ENCODE results near the gene ADAMTS12.

Gene ADAMTS12

GRCh38 chr5:33891446-33891787 lies 373 bp downstream of the ADAMTS12 start:
- DNase-seq (ENCODE audit: low spot score) (no peak), ATAC-seq (ENCODE audit: low read depth) (peak; percentile 3)
- Histone ChIP-seq H3K4me1 (ENCODE audit: insufficient read depth, poor library complexity, severe bottlenecking) (peaks cover 11% of the 10 kb centered on the region), H3K27me3 (ENCODE audit: insufficient read depth, poor library complexity, severe bottlenecking) (peaks cover 14% of the 10 kb centered on the region), H3K4me3 (ENCODE audit: severe bottlenecking) (peak overlapping the region; percentile 17), H3K36me3 (ENCODE audit: low read depth) (no peaks in the 10 kb centered on the region), H3K27ac (ENCODE audit: poor library complexity, severe bottlenecking) (peak overlapping the region; percentile 57), H3K9me3 (ENCODE audit: severe bottlenecking) (no peaks in the 10 kb centered on the region)
- no peak for TF ChIP-seq CTCF (IDR thresholded peaks at IDR 0.05; ENCODE audit: poor library complexity, severe bottlenecking)

GRCh38 chr5:33890131-33891032 lies 1.4 kb downstream of the ADAMTS12 start:
- TF ChIP-seq CTCF (IDR thresholded peaks at IDR 0.05; ENCODE audit: poor library complexity, severe bottlenecking): no peak
- Histone ChIP-seq H3K9me3 (ENCODE audit: severe bottlenecking) (no peaks in the 10 kb centered on the region), H3K27ac (ENCODE audit: poor library complexity, severe bottlenecking) (no peak overlapping the region), H3K27me3 (ENCODE audit: insufficient read depth, poor library complexity, severe bottlenecking) (peaks cover 10% of the 10 kb centered on the region), H3K4me1 (ENCODE audit: insufficient read depth, poor library complexity, severe bottlenecking) (peaks cover 11% of the 10 kb centered on the region), H3K4me3 (ENCODE audit: severe bottlenecking) (peak overlapping the region; percentile 17), H3K36me3 (ENCODE audit: low read depth) (no peaks in the 10 kb centered on the region)
- ATAC-seq (ENCODE audit: low read depth): 0 out of 3 replicates have a peak, but pooled peaks have one; percentile 26
- DNase-seq (ENCODE audit: low spot score): no peak

- no peaks in the 10 kb centered on the region for H3K9me3 ChIP-seq (ENCODE audit: severe bottlenecking)
- H3K4me3 ChIP-seq (ENCODE audit: severe bottlenecking): no peak overlapping the region
- DNase-seq (ENCODE audit: low spot score): no peak
- H3K36me3 ChIP-seq (ENCODE audit: low read depth): no peaks in the 10 kb centered on the region
- peaks cover 10% of the 10 kb centered on the region for H3K27me3 ChIP-seq (ENCODE audit: insufficient read depth, poor library complexity, severe bottlenecking)
- no peak for ATAC-seq (ENCODE audit: low read depth)
- H3K27ac ChIP-seq (ENCODE audit: poor library complexity, severe bottlenecking): no peak overlapping the region
- peaks cover 4% of the 10 kb centered on the region for H3K4me1 ChIP-seq (ENCODE audit: insufficient read depth, poor library complexity, severe bottlenecking)
- TF ChIP-seq CTCF (IDR thresholded peaks at IDR 0.05; ENCODE audit: poor library complexity, severe bottlenecking): no peak
Measured at GRCh38 chr5:33888587-33888986, 3.2 kb downstream of the ADAMTS12 start.

GRCh38 chr5:33887268-33887667 lies 4.5 kb downstream of the ADAMTS12 start:
- Histone ChIP-seq H3K27ac (ENCODE audit: poor library complexity, severe bottlenecking) (no peak overlapping the region), H3K4me1 (ENCODE audit: insufficient read depth, poor library complexity, severe bottlenecking) (no peaks in the 10 kb centered on the region), H3K27me3 (ENCODE audit: insufficient read depth, poor library complexity, severe bottlenecking) (peaks cover 14% of the 10 kb centered on the region), H3K36me3 (ENCODE audit: low read depth) (no peaks in the 10 kb centered on the region), H3K4me3 (ENCODE audit: severe bottlenecking) (no peak overlapping the region), H3K9me3 (ENCODE audit: severe bottlenecking) (no peaks in the 10 kb centered on the region)
- no peak for DNase-seq (ENCODE audit: low spot score)
- ATAC-seq (ENCODE audit: low read depth): no peak
- TF ChIP-seq CTCF (IDR thresholded peaks at IDR 0.05; ENCODE audit: poor library complexity, severe bottlenecking): no peak

GRCh38 chr5:33886283-33886682 lies 5.5 kb downstream of the ADAMTS12 start:
- ATAC-seq (ENCODE audit: low read depth): no peak
- Histone ChIP-seq H3K4me1 (ENCODE audit: insufficient read depth, poor library complexity, severe bottlenecking) (no peaks in the 10 kb centered on the region), H3K27ac (ENCODE audit: poor library complexity, severe bottlenecking) (no peak overlapping the region), H3K27me3 (ENCODE audit: insufficient read depth, poor library complexity, severe bottlenecking) (peaks cover 16% of the 10 kb centered on the region), H3K9me3 (ENCODE audit: severe bottlenecking) (no peaks in the 10 kb centered on the region), H3K36me3 (ENCODE audit: low read depth) (no peaks in the 10 kb centered on the region), H3K4me3 (ENCODE audit: severe bottlenecking) (no peak overlapping the region)
- no peak for DNase-seq (ENCODE audit: low spot score)
- no peak for TF ChIP-seq CTCF (IDR thresholded peaks at IDR 0.05; ENCODE audit: poor library complexity, severe bottlenecking)

Measured in RWPE2 (cell line).